Esophagus muscularis mucosa (tissue), 4 donors: ENCODE measurements around the gene SERPINF2. TPM values are rescaled to one million over a fixed set of nuclear protein-coding genes. Genes with fewer than 3 reads are reported as not detected.
A peak's percentile ranks its signal among the peaks of the same experiment; 100 is the strongest.

ENCODE experiments used
- DNase-seq: peaks from one replicate; pipeline ENCODE4 v3.0.0-alpha.2; 2017; ENCODE audit errors: extremely low spot score
- H3K27ac ChIP-seq, 4 donors: fragments of 200-600 bp; sonication (generic); replicated peaks in 1 of 4; 1 replicate in 3 of 4; 2 replicates in 1 of 4; pipeline ENCODE4 v1.5.1; 2016 to 2019; ENCODE audit warnings: mild to moderate bottlenecking in 1 of 4
- H3K27me3 ChIP-seq, 4 donors: fragments of 200-600 bp; sonication (generic); one replicate each; pipeline versions ENCODE4 v1.5.1 to v1.6.0; 2016 to 2019
- H3K36me3 ChIP-seq, 4 donors: fragments of 200-600 bp; sonication (generic); one replicate each; pipeline ENCODE4 v1.5.1; 2016 to 2019
- H3K4me1 ChIP-seq, 4 donors: fragments of 200-600 bp; sonication (generic); one replicate each; pipeline ENCODE4 v1.5.1; 2016 to 2019
- H3K4me3 ChIP-seq, 4 donors: fragments of 200-600 bp; sonication (generic); 1 replicate in 2 of 4; 2 replicates in 2 of 4; pipeline ENCODE4 v1.5.1; 2016 to 2019; ENCODE audit warnings: mild to moderate bottlenecking in 4 of 4, moderate library complexity in 1 of 4
- H3K9me3 ChIP-seq, 4 donors: fragments of 200-600 bp; sonication (generic); 1 replicate in 3 of 4; 2 replicates in 1 of 4; pipeline ENCODE4 v1.5.1; 2016 to 2019
- EP300 ChIP-seq: sonication (generic); formaldehyde crosslinking; IDR thresholded peaks from one replicate; pipeline ENCODE4 v1.6.1; 2017; ENCODE audit warnings: antibody characterized with exemption
- POLR2A ChIP-seq: fragments of 450-650 bp; IDR thresholded peaks from one replicate; pipeline ENCODE4 v1.6.1; 2017; ENCODE audit warnings: antibody characterized with exemption, moderate library complexity, mild to moderate bottlenecking, low read depth
- POLR2AphosphoS5 ChIP-seq, 2 donors: sonication (generic); formaldehyde crosslinking; IDR thresholded peaks; one replicate each; pipeline ENCODE4 v1.6.1; 2017; ENCODE audit warnings: antibody characterized with exemption in 2 of 2
- WGBS: methylation state at CpG from one replicate; pipeline ENCODE4 v1.1.5; 2018; 5-methylcytosine and 5-hydroxymethylcytosine counted together
- intact Hi-C: fragments of 100-400 bp; cut with DNase I; formaldehyde crosslinking; loops from one replicate; pipeline ENCODE4 v1.15.1; 2023
- total RNA-seq, 4 donors: library from RNA; depleted of rRNA; stranded (reverse); fragments of >200 nt; gene quantifications; one replicate each; pipeline versions ENCODE4 v1.1.0 to v1.2.1, GENCODE V29; 2016
- TF ChIP-seq, protein P1 (sequence below), 3 experiments: fragments of 200-600 bp in 2 of 3; fragments of 450-650 bp in 1 of 3; sonication (generic) in 2 of 3; IDR thresholded peaks; one replicate each; pipeline ENCODE4 v1.5.1; 2017 to 2019; ENCODE audit warnings: antibody characterized with exemption in 3 of 3, mild to moderate bottlenecking in 2 of 3, moderate library complexity in 1 of 3

SERPINF2 gene
- total RNA-seq, 4 donors from 2014 or later: 2.4 to 7.5 (median 3.4) TPM

GRCh38 chr17:1730326-1731193, 12.1 kb upstream of the SERPINF2 start:
- intact Hi-C loops: no loop called here
- Histone ChIP-seq H3K4me3 (peak overlapping the region; percentile 22 to 44 (median 26)), H3K36me3 (peaks cover 20 to 85% (median 80%) of the 10 kb centered on the region in 4 donors), H3K27ac (peak overlapping the region; percentile 83 to 85 (median 84)), H3K9me3 (no peaks in the 10 kb centered on the region), H3K27me3 (no peaks in the 10 kb centered on the region), H3K4me1 (peaks cover 17 to 60% (median 55%) of the 10 kb centered on the region in 4 donors)
- WGBS: 70% methylated on average over 12 of the region's 40 CpGs
- no peak for DNase-seq
- TF ChIP-seq POLR2AphosphoS5 (IDR thresholded peaks at IDR 0.05): peak; percentile 71 to 78
- no peak for TF ChIP-seq POLR2A

DNA sequence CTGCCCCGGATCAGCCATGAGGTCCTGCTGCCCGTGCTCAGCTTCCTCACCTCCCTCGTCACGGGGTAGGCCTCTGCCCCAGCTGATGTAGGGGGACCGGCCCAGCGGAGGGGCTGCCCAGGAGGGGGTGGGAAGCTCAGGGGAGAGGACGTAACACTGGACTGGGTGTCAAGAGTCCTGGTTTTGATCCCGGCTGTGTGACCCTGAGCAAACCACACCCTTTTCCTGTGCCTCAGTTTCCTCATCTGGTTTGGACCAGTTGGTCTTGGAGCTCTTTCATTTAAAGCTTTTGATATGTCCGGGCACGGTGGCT, 11.5 kb upstream of the SERPINF2 start:
- no peak for DNase-seq
- WGBS: 92% methylated on average over 4 of the region's 10 CpGs
- peaks cover 17 to 86% (median 80%) of the 10 kb centered on the region in 4 donors for H3K36me3 ChIP-seq
- H3K27ac ChIP-seq: peak overlapping the region; percentile 83 to 85 (median 84)
- peaks cover 18 to 60% (median 54%) of the 10 kb centered on the region in 4 donors for H3K4me1 ChIP-seq
- no peaks in the 10 kb centered on the region for H3K27me3 ChIP-seq
- H3K4me3 ChIP-seq: peak overlapping the region in 2 of 4 donors; percentile 22 to 25
- no peaks in the 10 kb centered on the region for H3K9me3 ChIP-seq
- intact Hi-C loops: no loop called here
- TF ChIP-seq, protein P1, sequence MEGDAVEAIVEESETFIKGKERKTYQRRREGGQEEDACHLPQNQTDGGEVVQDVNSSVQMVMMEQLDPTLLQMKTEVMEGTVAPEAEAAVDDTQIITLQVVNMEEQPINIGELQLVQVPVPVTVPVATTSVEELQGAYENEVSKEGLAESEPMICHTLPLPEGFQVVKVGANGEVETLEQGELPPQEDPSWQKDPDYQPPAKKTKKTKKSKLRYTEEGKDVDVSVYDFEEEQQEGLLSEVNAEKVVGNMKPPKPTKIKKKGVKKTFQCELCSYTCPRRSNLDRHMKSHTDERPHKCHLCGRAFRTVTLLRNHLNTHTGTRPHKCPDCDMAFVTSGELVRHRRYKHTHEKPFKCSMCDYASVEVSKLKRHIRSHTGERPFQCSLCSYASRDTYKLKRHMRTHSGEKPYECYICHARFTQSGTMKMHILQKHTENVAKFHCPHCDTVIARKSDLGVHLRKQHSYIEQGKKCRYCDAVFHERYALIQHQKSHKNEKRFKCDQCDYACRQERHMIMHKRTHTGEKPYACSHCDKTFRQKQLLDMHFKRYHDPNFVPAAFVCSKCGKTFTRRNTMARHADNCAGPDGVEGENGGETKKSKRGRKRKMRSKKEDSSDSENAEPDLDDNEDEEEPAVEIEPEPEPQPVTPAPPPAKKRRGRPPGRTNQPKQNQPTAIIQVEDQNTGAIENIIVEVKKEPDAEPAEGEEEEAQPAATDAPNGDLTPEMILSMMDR (IDR thresholded peaks at IDR 0.05): no peak
- TF ChIP-seq POLR2AphosphoS5 (IDR thresholded peaks at IDR 0.05) (peak in 1 of 2 donors; percentile 7), EP300 (no peak), POLR2A (no peak)

GRCh38 chr17:1732241-1732832, 10.3 kb upstream of the SERPINF2 start:
- H3K4me3 ChIP-seq: no peak overlapping the region
- H3K9me3 ChIP-seq: no peaks in the 10 kb centered on the region
- H3K36me3 ChIP-seq: peaks cover 11 to 86% (median 79%) of the 10 kb centered on the region in 4 donors
- TF ChIP-seq POLR2AphosphoS5 (IDR thresholded peaks at IDR 0.05) (no peak), EP300 (no peak), POLR2A (no peak)
- TF ChIP-seq, protein P1 (IDR thresholded peaks at IDR 0.05): no peak
- no peak for DNase-seq
- intact Hi-C loops: no loop called here
- peaks cover 30 to 60% (median 53%) of the 10 kb centered on the region in 4 donors for H3K4me1 ChIP-seq
- H3K27ac ChIP-seq: no peak overlapping the region
- no peaks in the 10 kb centered on the region for H3K27me3 ChIP-seq
- WGBS: 92% methylated on average over 7 of the region's 22 CpGs

- TF ChIP-seq EP300 (no peak), POLR2AphosphoS5 (IDR thresholded peaks at IDR 0.05) (no peak), POLR2A (no peak)
- TF ChIP-seq, protein P1 (IDR thresholded peaks at IDR 0.05): no peak
- Histone ChIP-seq H3K4me1 (peaks cover 34 to 58% (median 51%) of the 10 kb centered on the region in 4 donors), H3K36me3 (peaks cover 11 to 86% (median 79%) of the 10 kb centered on the region in 4 donors), H3K4me3 (no peak overlapping the region), H3K9me3 (no peaks in the 10 kb centered on the region), H3K27me3 (no peaks in the 10 kb centered on the region), H3K27ac (no peak overlapping the region)
- intact Hi-C loops: no loop called here
- DNase-seq: no peak
- WGBS: 73% methylated on average over 9 of the region's 11 CpGs
These were observed 9.8 kb upstream of the SERPINF2 start for GRCh38 chr17:1732833-1733321.

GRCh38 chr17:1733759-1734158, 8.9 kb upstream of the SERPINF2 start:
- peaks cover 11 to 83% (median 75%) of the 10 kb centered on the region in 4 donors for H3K36me3 ChIP-seq
- WGBS: no CpG with 5 or more reads among the region's 38 CpGs
- DNase-seq: no peak
- H3K9me3 ChIP-seq: no peaks in the 10 kb centered on the region
- no peak overlapping the region for H3K4me3 ChIP-seq
- H3K4me1 ChIP-seq: peaks cover 36 to 49% (median 44%) of the 10 kb centered on the region in 4 donors
- intact Hi-C loops: no loop called here
- TF ChIP-seq POLR2A (no peak), EP300 (no peak)
- H3K27me3 ChIP-seq: no peaks in the 10 kb centered on the region
- H3K27ac ChIP-seq: no peak overlapping the region
